Loucy (cell line): ENCODE data around the gene TMA16.

Source experiments
- H2AFZ ChIP-seq: fragments of 200-600 bp; sonication (generic); 2 replicates; pipeline ENCODE4 v1.6.0; 2016; ENCODE audit warnings: antibody characterized with exemption, mild to moderate bottlenecking, low read length, moderate library complexity
- H3F3A ChIP-seq: fragments of 200-600 bp; 2 replicates; pipeline ENCODE4 v1.6.0; 2016; ENCODE audit warnings: antibody characterized with exemption, low read depth, mild to moderate bottlenecking
- H3K27me3 ChIP-seq: fragments of 200-600 bp; sonication (generic); 2 replicates; pipeline ENCODE4 v1.6.1; 2014; ENCODE audit warnings: low read length, mild to moderate bottlenecking; ENCODE audit not compliant: insufficient read depth, poor library complexity, severe bottlenecking
- H3K36me3 ChIP-seq: fragments of 200-600 bp; sonication (generic); 2 replicates; pipeline ENCODE4 v1.6.1; 2016; ENCODE audit warnings: low read length; ENCODE audit not compliant: insufficient read depth
- H3K4me1 ChIP-seq: fragments of 200-600 bp; sonication (generic); 2 replicates; pipeline ENCODE4 v1.5.1; 2014; ENCODE audit warnings: low read length, mild to moderate bottlenecking; ENCODE audit not compliant: insufficient read depth, poor library complexity, severe bottlenecking
- H3K4me2 ChIP-seq: fragments of 200-600 bp; sonication (generic); 2 replicates; pipeline ENCODE4 v1.6.0; 2014; ENCODE audit warnings: antibody characterized with exemption, low read length, low read depth, mild to moderate bottlenecking; ENCODE audit not compliant: poor library complexity, severe bottlenecking
- H3K4me3 ChIP-seq: fragments of 200-600 bp; sonication (generic); 2 replicates; pipeline ENCODE4 v1.5.1; 2014; ENCODE audit warnings: low read length, mild to moderate bottlenecking, mixed read lengths; ENCODE audit not compliant: poor library complexity, severe bottlenecking
- H3K79me2 ChIP-seq: fragments of 200-600 bp; sonication (generic); 2 replicates; pipeline ENCODE4 v1.6.1; 2014; ENCODE audit warnings: low read length; ENCODE audit not compliant: insufficient read depth
- H3K9ac ChIP-seq: fragments of 200-600 bp; sonication (generic); 2 replicates; pipeline ENCODE4 v1.6.0; 2014; ENCODE audit warnings: mild to moderate bottlenecking, low read depth, low read length, moderate library complexity; ENCODE audit not compliant: poor library complexity, severe bottlenecking
- H3K9me2 ChIP-seq: fragments of 200-600 bp; sonication (generic); replicated peaks from 2 replicates; pipeline ENCODE4 v1.6.1; 2016; ENCODE audit warnings: low read depth, low read length, mixed read lengths
- H3K9me3 ChIP-seq: fragments of 200-600 bp; sonication (generic); 2 replicates; pipeline ENCODE4 v1.6.1; 2014; ENCODE audit warnings: mild to moderate bottlenecking, antibody characterized with exemption, low read length, low read depth; ENCODE audit not compliant: insufficient read depth
- H4K20me1 ChIP-seq: fragments of 200-600 bp; sonication (generic); 2 replicates; pipeline ENCODE4 v1.6.0; 2014; ENCODE audit warnings: antibody characterized with exemption, low read length, mild to moderate bottlenecking; ENCODE audit not compliant: insufficient read depth, poor library complexity, severe bottlenecking
- EZH2phosphoT487 ChIP-seq: fragments of 200-600 bp; IDR thresholded peaks from 2 replicates; pipeline ENCODE4 v1.6.1; 2018; ENCODE audit warnings: antibody characterized with exemption, mild to moderate bottlenecking, moderate library complexity, borderline replicate concordance
- TF ChIP-seq, protein P1 (sequence below): fragments of 200-600 bp; sonication (generic); conservative IDR thresholded peaks from 2 replicates; pipeline ENCODE4 v1.5.1; 2014; ENCODE audit warnings: mild to moderate bottlenecking, antibody characterized with exemption, low read length

Gene TMA16

DNA sequence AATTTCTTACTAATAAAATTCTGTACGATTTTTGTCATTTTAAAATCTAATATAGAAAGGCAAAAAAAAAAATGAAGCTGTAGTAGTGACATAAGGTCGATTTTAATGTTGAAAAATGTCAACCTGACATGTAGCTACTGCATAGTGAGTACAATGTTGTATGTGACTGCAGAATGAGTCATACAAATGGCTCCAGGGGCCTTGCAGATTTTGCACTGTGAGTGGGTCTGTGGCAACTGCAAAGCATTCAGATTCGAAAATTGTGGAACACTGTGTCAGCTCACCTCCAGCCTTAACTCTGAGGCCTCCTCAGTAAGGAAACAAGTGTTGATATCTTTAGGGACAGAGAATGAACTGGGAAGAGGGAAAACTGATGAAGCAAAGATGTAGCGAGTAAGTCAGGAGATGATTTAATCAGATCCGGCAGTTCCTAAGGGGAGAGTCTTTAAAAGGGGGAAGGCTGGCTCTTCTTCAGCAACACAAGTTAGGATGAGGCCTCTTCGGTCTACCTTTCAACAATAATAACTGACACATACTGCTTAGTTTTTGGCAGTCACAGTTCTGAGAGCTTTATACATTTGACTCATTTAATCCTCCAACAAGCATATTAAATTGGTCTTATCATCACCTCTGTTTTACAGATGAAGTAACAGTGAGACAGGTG lies 45.8 kb upstream of the TMA16 start:
- TF ChIP-seq, protein P1, sequence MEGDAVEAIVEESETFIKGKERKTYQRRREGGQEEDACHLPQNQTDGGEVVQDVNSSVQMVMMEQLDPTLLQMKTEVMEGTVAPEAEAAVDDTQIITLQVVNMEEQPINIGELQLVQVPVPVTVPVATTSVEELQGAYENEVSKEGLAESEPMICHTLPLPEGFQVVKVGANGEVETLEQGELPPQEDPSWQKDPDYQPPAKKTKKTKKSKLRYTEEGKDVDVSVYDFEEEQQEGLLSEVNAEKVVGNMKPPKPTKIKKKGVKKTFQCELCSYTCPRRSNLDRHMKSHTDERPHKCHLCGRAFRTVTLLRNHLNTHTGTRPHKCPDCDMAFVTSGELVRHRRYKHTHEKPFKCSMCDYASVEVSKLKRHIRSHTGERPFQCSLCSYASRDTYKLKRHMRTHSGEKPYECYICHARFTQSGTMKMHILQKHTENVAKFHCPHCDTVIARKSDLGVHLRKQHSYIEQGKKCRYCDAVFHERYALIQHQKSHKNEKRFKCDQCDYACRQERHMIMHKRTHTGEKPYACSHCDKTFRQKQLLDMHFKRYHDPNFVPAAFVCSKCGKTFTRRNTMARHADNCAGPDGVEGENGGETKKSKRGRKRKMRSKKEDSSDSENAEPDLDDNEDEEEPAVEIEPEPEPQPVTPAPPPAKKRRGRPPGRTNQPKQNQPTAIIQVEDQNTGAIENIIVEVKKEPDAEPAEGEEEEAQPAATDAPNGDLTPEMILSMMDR, result no peak
- no peak for TF ChIP-seq EZH2phosphoT487
- Histone ChIP-seq H3K79me2 (no peaks in the 10 kb centered on the region), H4K20me1 (no peaks in the 10 kb centered on the region), H3F3A (no peaks in the 10 kb centered on the region), H3K9me3 (no peaks in the 10 kb centered on the region), H2AFZ (no peak overlapping the region), H3K36me3 (no peaks in the 10 kb centered on the region), H3K4me1 (no peaks in the 10 kb centered on the region), H3K27me3 (no peaks in the 10 kb centered on the region), H3K9ac (no peak overlapping the region), H3K9me2 (no peaks in the 10 kb centered on the region), H3K4me2 (no peak overlapping the region), H3K4me3 (no peak overlapping the region)

DNA sequence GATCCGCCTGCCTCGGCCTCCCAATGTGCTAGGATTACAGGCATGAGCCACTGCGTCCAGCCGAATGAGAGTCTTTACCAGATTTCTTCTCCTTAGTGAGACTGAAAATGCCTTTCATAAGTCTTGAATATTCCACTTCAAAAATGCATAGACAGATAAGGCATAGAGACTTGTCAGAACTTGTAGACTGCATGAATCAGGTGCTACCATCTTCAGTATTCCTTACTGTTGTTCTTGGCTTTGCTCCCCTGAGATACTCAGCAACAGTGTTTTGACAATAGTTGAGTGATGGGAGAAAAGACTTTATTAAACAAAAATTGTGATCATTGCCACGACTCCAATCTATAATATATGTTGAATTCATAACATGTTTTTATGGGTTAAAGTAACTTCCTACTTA lies 31.9 kb upstream of the TMA16 start:
- TF ChIP-seq EZH2phosphoT487, result no peak
- TF ChIP-seq, protein P1, result no peak
- no peak overlapping the region for H3K4me2 ChIP-seq
- no peaks in the 10 kb centered on the region for H4K20me1 ChIP-seq
- H3K4me1 ChIP-seq, result no peaks in the 10 kb centered on the region
- H3K4me3 ChIP-seq, result no peak overlapping the region
- no peaks in the 10 kb centered on the region for H3K9me2 ChIP-seq
- H3K36me3 ChIP-seq, result no peaks in the 10 kb centered on the region
- H3F3A ChIP-seq, result no peaks in the 10 kb centered on the region
- H3K9me3 ChIP-seq, result no peaks in the 10 kb centered on the region
- no peak overlapping the region for H3K9ac ChIP-seq
- H3K79me2 ChIP-seq, result no peaks in the 10 kb centered on the region
- no peak overlapping the region for H2AFZ ChIP-seq
- H3K27me3 ChIP-seq, result no peaks in the 10 kb centered on the region

DNA sequence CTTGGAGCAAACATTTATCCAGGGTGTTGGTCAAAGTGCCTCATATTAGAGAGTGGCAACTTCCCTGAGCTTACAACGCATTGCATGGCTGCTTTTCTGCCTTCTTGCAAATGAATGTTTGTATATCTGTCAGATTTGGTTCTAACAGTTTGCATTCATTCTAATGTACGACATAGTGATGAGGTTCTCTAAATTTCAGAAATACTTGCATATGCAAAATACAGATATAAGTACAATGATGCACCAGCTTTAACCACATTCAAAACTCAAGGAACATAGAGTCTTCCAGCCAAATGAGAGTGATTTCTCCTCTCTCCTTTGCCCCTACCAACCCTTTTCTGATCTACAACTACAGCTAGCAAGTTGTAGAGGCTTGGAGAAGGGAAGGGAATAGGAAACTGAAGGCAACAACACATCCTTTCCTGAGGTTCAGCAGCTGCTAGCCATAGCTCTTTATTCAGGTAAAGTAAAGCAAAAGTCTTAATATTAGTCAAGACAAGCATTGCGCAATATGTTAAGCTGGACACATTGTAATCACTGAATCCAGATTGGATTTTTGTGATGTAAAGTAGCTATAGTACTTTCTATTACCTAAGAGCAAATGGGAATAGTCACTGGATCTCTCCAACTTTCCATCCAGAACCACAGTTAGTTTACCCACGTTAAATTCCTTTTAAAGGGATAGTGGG lies 27.3 kb upstream of the TMA16 start:
- Histone ChIP-seq H3F3A (no peaks in the 10 kb centered on the region), H3K4me1 (no peaks in the 10 kb centered on the region), H3K9ac (no peak overlapping the region), H3K9me2 (no peaks in the 10 kb centered on the region), H3K4me2 (no peak overlapping the region), H3K27me3 (no peaks in the 10 kb centered on the region), H4K20me1 (no peaks in the 10 kb centered on the region), H3K4me3 (no peak overlapping the region), H3K36me3 (no peaks in the 10 kb centered on the region), H3K9me3 (no peaks in the 10 kb centered on the region), H2AFZ (no peak overlapping the region), H3K79me2 (no peaks in the 10 kb centered on the region)
- no peak for TF ChIP-seq EZH2phosphoT487
- TF ChIP-seq, protein P1, result no peak
